GM20000 (cell line): ENCODE results near the gene FCN3.
"Not testable (repeated sequence)": the region's sequence is repeated elsewhere in the genome, so short reads cannot be mapped to it uniquely, and the experiment has no call there.

ENCODE experiments used
- DNase-seq: peaks from one replicate; pipeline ENCODE4 v3.0.0; 2012; ENCODE audit warnings: low spot score
- CTCF ChIP-seq: IDR thresholded peaks from 2 replicates; pipeline ENCODE4 v1.5.1; 2012; ENCODE audit warnings: mild to moderate bottlenecking, control low read depth; ENCODE audit errors: extremely low read depth, missing control alignments

FCN3 gene

GRCh38 chr1:27413004-27413403 is 38.4 kb upstream of the FCN3 start:
- no peak for DNase-seq
- no peak for TF ChIP-seq CTCF

GRCh38 chr1:27412502-27412901 is 37.9 kb upstream of the FCN3 start:
- no peak for TF ChIP-seq CTCF
- no peak for DNase-seq

DNA sequence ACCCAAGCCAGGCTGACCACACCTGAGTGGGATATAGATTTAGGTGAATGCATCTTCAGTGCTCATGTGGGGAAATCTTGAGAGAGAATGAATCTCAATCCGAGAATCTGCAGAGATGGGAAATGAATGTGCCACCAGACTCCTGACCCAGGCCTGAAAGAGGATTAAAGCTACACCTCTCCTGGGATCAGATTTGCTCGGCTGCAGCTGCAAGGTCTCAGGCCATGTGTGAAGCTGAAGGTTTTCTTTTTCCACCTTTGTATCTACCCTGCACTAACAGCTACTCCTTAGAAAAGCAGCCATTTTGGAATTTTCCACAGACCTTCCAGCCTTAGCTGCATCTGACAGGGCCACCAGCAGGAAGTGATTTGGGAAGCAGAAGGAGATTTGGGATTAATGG is 36.1 kb upstream of the FCN3 start:
- no peak for TF ChIP-seq CTCF
- no peak for DNase-seq

- TF ChIP-seq CTCF: no peak
- DNase-seq: no peak
These were observed 35.0 kb upstream of the FCN3 start for GRCh38 chr1:27409669-27410068.

GRCh38 chr1:27408151-27408550 is 33.5 kb upstream of the FCN3 start:
- TF ChIP-seq CTCF: no peak

DNA sequence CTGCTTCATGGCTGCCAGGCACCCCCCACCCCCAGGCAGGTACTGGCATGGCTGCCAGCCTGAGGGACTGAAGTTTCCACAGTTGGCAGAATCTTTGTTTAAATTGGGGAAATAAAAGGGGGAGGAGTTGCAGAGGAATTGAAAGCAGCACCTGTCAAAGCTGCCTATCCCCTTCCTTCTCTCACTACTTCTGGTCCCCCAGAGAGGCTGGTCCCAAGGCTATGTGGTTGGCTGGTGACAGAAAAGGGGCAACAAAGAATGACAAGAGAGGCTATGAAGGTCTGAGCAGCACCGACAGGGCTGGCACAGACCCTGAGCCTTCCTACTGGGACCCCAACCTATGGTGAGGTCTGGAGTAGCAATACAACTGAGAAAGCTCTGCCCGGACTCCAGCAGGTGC is 32.2 kb upstream of the FCN3 start:
- DNase-seq: not testable (repeated sequence)

More at GRCh38 chr1:27408151-27408550, 33.5 kb upstream of the FCN3 start:
- no peak for DNase-seq

GRCh38 chr1:27406362-27406680 is 31.7 kb upstream of the FCN3 start:
- DNase-seq: no peak
- TF ChIP-seq CTCF: no peak

DNA sequence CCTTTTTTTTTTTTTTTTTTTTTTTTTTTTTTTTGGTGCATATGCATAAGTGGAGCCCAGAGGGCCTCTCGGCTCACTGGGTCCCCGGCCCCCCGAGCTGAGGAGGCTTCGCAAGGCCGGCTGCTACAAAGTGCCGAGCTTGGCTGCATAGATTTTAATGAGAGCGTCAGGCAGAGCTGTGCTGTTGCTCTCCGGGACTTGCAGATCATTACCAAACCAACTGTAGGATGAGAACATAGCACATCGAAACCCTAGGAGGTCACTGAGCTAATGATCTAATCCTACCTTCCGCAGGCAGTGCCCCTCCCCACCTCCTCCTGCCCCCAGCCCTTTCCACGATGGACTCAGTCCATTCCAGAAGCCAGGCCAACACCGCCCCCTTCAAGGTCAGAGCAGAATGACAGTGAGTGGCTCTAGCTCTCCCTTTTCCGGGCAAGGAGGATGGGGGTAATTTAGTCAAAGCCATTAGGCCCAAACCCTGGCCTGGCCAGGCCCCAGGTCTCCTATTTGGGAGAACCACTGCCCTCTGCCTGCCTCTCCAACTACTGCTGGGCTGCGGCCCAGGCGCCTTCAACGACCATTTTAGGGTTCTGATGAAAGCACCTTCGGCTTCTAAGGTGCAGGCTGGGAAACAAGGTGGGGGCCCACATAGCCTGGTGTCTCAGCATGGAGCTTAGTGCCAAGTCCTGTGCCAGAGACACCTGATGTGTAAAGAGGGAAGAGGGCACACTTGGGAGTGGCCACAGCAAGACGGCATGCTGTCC is 31.2 kb upstream of the FCN3 start:
- not testable (repeated sequence) for DNase-seq
